Erythroblast (primary cell): ENCODE results near the gene ZBTB1.
"Not testable (repeated sequence)": the region's sequence is repeated elsewhere in the genome, so short reads cannot be mapped to it uniquely, and the experiment has no call there.

ENCODE experiments used
- DNase-seq, 2 experiments: peaks; one replicate each; lab custom pipeline; 2025; lab: John Stamatoyannopoulos, UW
- GATA1 ChIP-seq: IDR thresholded peaks from 2 replicates; pipeline ENCODE4 v1.6.1; 2011; ENCODE audit warnings: low read depth, mild to moderate bottlenecking, control low read depth, low read length, moderate library complexity
- POLR2A ChIP-seq: IDR thresholded peaks from 2 replicates; pipeline ENCODE4 v1.6.1; 2011; ENCODE audit warnings: mild to moderate bottlenecking, low read length

ZBTB1 gene

GRCh38 chr14:64504897-64505794, 576 bp downstream of the ZBTB1 start:
- TF ChIP-seq POLR2A = no peak
- TF ChIP-seq GATA1 = no peak
- DNase-seq = peak; percentile 89 to 91

- no peak for DNase-seq
- TF ChIP-seq POLR2A (no peak), GATA1 (no peak)
These were observed 2.2 kb downstream of the ZBTB1 start for GRCh38 chr14:64506721-64507120.

- peak in 1 of 2 experiments; percentile 16 for DNase-seq
- TF ChIP-seq GATA1 = no peak
- TF ChIP-seq POLR2A = no peak
These were observed 3.0 kb downstream of the ZBTB1 start for GRCh38 chr14:64507376-64508156.

GRCh38 chr14:64508215-64508776, 3.7 kb downstream of the ZBTB1 start:
- DNase-seq = no peak
- no peak for TF ChIP-seq POLR2A
- no peak for TF ChIP-seq GATA1

DNA sequence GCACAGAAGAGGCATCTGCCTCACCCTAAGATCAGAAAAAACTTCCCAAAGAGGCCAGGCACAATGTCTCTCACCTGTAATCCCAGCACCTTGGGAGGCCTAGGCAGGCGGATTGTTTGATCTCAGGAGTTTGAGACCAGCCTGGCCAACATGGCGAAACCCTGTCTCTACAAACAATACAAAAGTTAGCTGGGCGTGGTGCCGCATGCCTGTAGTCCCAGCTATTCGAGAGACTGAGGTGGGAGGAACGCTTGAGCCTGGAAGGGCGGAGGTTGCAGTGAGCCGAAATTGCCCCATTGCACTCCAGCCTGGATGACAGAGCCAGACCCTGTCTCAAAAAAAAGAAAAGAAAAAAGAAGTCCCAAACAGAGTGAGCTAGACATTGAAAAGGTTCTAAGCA, 4.5 kb downstream of the ZBTB1 start:
- no peak for DNase-seq
- TF ChIP-seq GATA1 = no peak
- no peak for TF ChIP-seq POLR2A

GRCh38 chr14:64510825-64511671, 6.5 kb downstream of the ZBTB1 start:
- DNase-seq = peak; percentile 74 to 85
- TF ChIP-seq POLR2A (no peak), GATA1 (no peak)

GRCh38 chr14:64513271-64513670, 8.7 kb downstream of the ZBTB1 start:
- TF ChIP-seq POLR2A (no peak), GATA1 (no peak)
- DNase-seq = no peak

GRCh38 chr14:64515053-64515452, 10.5 kb downstream of the ZBTB1 start:
- TF ChIP-seq POLR2A (no peak), GATA1 (no peak)

GRCh38 chr14:64516969-64517368, 12.4 kb downstream of the ZBTB1 start:
- no peak for DNase-seq
- TF ChIP-seq GATA1 (no peak), POLR2A (no peak)

More at GRCh38 chr14:64515053-64515452, 10.5 kb downstream of the ZBTB1 start:
- no peak for DNase-seq

- DNase-seq = not testable (repeated sequence)
These were observed 13.1 kb downstream of the ZBTB1 start for GRCh38 chr14:64517667-64518066.

DNA sequence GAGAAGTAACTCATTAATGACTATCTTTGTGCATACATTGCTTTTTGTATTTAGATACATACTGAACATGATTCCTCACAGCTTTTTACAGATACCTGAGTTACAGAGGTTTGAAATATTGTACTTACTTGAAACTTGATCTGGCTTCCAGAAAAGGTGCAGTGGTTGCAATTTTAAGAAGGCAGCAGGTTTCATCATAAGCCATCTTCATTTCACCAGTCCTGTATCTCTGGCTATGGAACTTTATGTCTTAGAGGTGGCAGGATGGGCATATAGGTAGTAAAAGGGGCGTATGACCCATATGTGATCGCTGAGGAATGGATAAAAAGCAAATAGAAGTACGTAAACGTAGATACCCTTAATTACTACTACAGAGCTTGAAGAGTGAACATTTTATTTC, 13.7 kb downstream of the ZBTB1 start:
- TF ChIP-seq POLR2A (no peak), GATA1 (no peak)
- no peak for DNase-seq

GRCh38 chr14:64520699-64521098, 16.1 kb downstream of the ZBTB1 start:
- TF ChIP-seq POLR2A = no peak
- no peak for TF ChIP-seq GATA1
- DNase-seq = no peak
